GM12874 (cell line): ENCODE data around the gene ADPRHL1.

Experiments used
- CTCF ChIP-seq: IDR thresholded peaks from 2 replicates; pipeline ENCODE4 v1.5.1; 2011; ENCODE audit warnings: low read depth, mild to moderate bottlenecking, control low read depth, low read length, moderate library complexity; ENCODE audit not compliant: insufficient read depth

The ADPRHL1 gene

DNA sequence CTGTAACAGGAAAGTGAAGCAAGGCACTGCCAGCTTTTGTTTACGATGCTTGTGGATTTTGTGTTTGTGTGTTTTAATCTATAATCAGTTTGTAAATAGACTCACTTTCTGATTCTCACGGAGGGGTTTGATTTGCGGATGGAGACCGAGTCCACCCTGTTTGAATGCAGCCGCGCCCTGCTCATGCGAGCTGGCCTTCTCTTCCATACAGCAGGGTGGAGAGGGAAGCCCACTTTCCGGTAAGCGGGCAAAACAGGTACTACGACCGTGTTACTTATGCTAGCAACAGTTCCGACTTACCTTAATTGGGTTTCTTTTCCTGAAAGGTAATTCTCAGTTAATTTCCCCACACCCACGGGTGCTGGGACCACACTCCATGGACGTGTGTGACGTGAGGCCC is 33.1 kb downstream of the ADPRHL1 start:
- TF ChIP-seq CTCF, result no peak

DNA sequence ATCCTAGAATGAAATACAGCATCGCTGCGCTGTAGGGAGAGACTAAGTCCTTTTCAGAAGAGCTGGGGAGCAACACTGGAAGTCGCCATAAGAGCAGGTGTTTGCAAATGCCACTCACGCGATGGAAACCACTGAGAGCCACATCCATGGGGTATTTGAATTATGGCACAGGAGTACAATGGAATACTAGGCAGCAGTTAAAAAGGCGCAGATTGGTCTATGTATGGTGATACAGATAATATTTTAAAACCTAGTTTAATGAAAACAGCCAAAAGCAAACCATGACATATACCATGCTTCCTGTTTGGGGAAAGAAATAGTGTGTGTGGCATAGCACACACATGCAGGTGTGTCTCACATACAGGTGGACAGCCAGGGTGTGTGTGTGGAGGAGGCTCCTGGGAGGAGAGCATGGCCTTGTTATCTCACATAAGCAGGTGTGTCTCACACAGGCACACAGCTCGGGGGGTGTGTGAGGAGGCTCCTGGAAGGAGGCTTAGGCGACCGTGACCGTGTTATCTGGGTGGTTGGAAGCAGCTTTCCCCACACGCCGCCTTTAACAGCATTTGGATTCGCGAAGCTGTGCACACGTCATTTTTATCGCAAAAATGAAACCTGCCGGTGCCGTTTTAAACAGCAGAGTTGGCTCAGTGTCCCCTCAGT is 33.6 kb downstream of the ADPRHL1 start:
- no peak for TF ChIP-seq CTCF

GRCh38 chr13:113418722-113419049 is 34.6 kb downstream of the ADPRHL1 start:
- TF ChIP-seq CTCF, result no peak

GRCh38 chr13:113417836-113418721 is 35.2 kb downstream of the ADPRHL1 start:
- TF ChIP-seq CTCF, result no peak

- TF ChIP-seq CTCF, result no peak
Measured at GRCh38 chr13:113417008-113417751, 36.1 kb downstream of the ADPRHL1 start.

- no peak for TF ChIP-seq CTCF
Measured at GRCh38 chr13:113415825-113416224, 37.5 kb downstream of the ADPRHL1 start.

DNA sequence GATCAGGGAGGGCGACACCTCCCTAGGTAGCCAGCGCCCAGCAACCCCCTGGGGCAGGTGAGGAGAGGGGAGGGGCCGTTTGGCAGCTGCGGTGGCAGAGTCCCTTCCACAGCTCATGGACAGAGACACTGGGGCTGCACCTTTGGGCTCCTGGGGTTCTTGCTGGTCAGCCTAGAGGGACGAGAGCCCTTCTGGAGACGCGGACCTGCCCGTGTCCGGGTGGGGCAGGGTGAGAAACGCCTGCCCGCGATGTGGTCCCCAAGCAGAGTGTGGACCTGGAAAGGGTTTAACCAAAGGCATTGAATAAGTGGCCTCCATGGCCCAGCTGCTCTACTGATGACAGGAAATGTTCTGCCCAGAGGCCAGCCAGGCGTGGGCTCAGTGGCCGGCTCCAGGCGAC is 38.3 kb downstream of the ADPRHL1 start:
- no peak for TF ChIP-seq CTCF
